Embryonic facial prominence (tissue), 1 donor: ENCODE measurements around the gene RALB.
"Not testable (repeated sequence)": the region's sequence is repeated elsewhere in the genome, so short reads cannot be mapped to it uniquely, and the experiment has no call there.

Experiments
- DNase-seq: peaks from one replicate; pipeline ENCODE4 v3.0.0-alpha.2; 2016; ENCODE audit errors: extremely low spot score

RALB gene

DNA sequence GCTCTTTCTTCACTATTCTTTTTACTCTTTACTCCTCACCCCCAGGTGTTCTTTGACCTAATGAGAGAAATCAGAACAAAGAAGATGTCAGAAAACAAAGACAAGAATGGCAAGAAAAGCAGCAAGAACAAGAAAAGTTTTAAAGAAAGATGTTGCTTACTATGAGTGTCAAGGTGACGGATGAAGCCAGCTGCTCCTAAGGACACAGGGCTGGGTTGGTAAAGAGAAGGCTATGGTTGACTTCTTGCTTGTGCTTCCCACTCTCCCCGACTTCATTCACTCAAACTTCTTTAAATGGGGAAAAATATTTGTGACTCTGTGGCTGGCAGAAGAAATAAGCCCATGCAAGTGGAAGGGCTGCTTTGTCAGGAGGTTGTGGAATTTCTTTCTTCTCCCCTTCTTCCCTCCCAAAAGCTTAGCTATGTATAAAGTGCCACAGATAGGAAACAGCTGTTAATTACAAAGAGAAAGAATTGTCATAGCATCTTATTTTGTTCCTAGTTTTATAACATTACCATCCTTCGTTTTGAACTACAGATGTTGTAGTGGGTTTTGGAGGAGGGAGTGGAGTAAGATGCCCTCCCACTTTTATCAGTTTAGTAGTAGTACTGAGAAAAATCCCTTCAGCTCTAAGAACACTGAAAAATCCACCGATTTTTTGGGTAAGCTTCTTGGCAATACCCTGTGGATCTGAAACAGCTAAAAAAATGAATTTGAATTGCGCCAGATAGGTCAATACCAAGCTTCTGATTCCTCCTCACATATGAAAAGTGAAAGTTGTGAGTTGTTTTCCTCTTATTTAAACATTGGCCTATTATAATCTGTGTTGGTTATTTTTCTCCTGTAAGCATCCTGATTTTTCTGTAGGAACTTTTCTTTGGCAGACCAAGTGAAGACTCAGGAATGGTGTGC is 40.7 kb downstream of the RALB start:
- DNase-seq = no peak

DNA sequence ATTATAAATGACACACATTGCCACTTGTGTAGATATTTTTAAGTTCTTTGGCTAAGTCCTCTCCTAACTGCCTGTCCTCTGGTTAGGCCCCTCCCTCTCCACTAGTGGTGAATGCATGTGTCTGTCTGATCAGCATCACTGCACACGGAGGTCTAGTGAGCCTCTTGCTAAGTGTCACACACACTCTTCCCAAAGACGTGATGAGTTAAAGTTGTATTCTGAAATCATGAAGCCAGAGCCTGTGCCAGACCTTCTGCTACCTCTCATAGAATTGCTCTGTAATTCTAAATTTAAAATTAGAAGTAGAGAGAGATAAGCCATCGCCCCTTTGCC is 41.3 kb downstream of the RALB start:
- no peak for DNase-seq

DNA sequence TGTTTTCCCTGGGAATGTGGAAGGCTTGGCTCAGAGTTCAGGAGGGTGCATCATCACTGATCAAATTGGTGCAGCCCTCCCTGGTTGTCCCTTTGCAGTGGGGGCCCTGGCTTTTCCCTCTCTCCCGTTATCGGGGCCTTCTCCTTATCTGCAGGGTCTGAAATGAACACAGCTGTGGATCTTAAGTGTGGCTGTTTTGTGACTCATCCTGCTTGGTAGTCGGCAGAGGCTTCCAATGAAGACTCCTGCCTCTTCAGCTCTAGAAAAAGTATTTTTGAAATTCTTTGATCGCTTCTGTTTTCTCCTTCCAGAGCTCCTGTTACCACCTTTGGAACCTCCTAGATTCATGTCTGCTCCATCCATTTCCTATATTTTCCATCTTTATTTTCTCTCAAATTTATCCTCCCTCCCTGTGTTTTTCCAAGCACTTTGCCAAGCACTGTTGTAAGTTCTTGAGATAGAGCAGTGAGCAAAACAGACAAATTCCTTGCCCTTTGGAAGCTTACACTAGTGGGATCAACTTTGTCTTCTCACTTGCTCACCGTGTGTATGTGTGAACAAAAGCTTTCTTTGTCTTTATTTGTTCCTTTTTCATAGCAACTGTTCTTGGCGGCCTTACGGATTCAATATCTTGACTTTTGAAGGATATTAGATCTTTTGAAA is 45.7 kb downstream of the RALB start:
- no peak for DNase-seq

DNA sequence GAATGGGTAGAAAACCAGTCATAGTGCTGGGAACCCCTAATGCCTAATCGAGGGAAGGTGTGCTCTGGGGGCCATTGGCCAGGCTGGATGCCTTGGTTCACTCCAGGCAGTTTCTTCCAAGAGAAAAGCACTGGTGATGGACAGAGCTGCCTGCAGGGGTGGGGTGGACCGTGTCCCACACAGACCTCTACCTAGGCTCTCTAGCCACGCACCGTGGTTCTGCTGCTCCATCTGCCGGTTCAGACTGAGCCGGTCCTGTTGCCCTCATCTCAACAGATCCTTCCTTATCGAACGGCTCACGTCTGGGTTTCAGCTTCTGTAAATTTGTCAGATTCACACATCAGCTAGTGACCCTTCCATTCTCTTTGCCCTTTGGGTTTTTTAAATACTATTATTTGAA is 46.4 kb downstream of the RALB start:
- no peak for DNase-seq

DNA sequence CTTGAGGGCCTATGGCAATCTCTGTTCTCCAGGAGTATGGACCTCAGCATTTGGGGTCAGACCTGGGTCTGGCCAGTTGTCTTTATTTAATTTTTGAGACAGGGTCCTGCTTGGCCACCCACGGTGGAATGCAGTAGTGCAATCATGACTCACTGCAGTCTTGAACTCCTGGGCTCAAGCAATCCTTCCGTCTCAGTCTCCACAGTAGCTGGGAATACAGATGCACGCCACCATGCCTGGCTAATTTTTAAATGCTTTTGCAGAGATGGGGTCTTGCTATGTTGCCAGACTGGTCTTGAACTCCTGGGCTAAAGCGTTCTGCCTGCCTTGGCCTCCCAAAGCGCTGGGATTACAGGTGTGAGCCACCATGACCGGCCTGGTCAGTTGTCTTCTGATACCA is 46.9 kb downstream of the RALB start:
- DNase-seq = no peak

DNA sequence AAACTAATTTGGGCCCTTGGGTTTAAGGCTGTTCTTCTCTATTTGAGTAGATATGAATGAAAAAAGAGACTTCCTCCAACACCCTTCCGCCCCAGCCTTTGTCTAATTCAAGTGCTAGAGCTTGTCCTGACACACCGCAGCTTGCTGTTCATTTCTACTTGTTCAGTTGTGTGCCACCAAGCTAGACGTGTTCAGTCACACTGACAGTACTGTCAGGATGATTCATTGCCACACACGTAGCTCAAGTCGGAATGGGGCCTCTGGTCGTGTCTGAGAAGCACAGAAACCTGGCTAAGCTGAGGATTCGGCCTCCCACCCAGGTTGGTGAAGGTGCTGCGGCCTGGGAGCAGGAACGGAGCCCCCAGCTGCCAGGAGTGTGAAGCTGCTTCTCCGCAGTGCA is 47.7 kb downstream of the RALB start:
- no peak for DNase-seq

DNA sequence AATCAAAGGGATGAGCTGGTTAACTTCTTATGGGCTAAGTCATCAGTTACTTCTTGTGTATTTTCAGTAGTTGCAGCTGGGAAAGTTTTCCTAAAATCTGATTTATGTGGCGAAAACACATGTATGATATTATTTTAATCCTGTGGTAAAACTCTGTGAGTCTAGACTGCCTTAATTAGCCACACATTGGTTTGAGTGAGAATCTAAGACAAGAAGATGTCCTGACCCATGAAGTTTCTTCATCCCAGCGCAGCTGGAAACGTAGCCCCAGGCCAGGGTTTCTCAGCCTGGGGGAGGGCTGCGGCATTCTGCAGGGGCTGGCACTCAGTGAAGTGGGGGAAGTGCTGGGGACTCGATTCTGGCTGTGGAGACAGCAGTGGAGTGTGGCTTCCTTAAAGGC is 48.6 kb downstream of the RALB start:
- DNase-seq = no peak

DNA sequence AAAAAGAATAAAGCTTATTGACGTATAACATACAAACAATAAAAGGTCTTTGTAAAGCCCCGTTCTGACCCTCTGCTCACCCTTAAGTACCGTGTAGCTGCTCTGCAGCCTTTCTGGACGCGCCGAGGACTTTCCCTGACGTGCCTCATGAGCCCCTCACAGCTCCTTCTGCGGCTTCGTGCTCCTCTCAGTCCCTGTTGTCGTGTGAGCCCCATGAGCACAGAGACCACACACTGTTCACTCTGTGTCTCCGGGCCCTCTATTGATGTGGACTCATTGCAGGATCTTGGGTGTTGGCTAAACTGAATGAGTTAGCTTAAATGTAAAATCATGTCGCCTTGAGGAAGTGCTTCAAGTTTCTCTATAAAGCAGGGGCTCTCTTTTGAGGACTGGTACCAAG is 49.6 kb downstream of the RALB start:
- no peak for DNase-seq

DNA sequence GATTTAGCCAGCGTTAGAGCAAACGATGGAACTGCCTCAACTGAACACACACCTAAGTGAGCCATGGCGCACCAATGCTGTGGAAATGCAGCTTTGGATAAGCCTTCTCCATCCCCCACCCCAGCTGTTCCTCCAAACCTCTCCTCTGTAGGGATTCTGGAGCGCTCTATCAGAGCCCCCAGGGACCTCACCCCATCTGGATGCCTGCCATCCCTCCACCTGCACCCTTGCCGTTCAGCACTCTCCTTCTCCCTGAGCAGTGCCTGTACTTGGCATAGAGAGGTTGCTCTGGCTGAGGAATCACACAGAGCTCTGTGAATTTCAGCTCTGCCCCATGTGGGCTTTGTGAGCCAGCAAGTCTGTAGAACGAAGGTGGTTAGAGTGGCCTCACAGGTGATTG is 50.5 kb downstream of the RALB start:
- no peak for DNase-seq

DNA sequence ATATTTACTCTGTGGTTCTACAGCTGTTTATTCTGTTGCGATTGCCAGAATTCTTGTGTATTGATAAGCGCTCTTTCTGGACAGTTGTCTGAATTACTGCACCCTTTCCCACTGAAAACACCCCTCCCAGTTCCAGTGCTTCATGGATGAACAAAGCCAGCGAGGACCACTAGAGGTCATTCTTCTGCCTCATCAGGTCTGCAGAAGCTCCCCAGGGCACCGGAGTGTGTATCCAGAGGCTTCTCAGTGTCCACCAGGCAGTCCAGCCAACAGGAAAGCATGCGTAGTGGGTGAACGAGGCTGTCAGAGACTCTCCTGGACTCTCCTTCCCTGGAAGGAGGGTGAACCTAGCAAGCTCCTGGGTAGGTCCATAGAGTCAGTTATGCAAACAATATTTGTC is 52.6 kb downstream of the RALB start:
- no peak for DNase-seq

DNA sequence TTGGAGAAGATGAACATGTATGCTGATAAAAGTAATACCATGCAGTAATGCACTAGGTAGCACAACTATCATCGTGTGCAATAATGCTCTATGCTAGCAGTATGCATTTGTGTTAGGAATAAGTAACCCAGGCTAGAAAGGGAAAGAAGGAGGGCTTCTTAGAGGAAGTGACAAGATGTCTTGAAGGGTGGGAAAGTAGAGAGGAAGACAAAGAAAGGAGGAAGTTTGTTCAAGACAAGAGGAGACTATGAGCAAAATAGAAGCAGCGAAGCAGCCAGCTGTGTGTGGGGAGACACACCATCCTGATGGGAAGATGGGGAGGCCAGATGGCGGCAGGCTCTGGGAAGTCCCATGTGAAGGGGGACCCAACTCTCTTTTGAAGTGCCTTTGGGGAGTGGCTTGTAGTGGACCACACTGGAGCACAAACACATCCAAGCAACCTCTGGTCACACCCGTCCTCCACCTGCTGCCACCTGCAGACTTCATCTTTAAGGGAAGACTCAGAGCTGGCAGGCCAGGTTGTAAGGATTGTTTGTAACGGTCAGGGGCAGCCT is 53.4 kb downstream of the RALB start:
- no peak for DNase-seq

DNA sequence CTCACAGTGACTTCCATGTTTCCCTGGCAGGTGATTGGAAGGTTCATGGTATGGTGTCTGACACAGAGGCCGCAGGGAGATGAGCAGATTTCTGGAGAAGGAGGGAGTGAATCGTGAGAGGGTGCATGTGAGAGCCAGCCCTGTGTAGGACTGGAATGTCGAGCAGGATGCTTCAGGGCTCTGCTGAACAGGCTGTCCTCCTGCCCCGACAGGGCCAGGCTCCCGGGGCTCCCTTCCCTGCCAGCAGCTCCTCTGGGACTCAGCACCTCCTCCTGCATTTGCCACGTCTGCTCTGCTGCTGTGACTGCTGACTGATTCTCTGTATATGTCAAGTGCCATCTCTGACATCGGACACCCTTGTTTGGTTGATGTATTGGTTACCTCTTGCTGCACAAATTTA is 54.8 kb downstream of the RALB start:
- DNase-seq = no peak

DNA sequence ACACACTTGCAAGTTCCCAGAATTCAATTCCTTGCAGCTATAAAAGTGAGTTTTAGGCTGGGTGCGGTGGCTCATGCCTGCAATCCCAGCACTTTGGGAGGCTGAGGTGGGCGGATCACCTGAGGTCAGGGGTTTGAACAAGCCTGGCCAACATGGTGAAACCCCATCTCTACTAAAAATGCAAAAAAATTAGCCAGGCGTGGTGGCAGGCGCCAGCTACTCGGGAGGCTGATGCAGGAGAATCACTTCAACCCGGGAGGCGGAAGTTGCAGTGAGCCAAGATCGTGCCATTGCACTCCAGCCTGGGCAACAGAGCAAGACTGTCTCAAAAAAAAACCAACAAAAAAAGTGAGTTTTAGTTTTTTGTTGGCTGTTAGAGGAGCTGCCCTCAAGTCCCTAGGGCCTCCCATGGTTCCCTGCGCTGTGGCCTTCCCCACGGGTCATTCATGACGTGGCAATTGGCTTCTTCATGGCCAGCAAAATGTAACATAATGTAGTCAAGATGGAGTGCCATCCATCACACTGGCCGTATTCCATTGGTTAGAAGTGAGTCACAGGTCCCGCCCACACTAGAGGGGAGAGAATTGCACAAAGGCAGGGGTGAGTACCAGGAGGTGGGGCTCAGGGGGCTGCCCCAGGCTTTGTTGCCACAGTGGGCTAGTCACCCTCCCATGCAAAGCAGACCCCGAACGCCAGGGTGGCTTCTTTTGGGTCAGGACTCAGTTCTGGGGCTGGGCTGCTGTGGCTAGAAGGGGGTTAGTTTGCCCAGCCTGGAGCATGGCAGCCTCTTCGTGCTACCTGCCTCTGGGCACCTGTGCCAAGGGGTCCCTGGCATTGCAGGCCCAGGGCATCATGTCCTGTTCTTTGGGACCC is 55.6 kb downstream of the RALB start:
- no peak for DNase-seq

DNA sequence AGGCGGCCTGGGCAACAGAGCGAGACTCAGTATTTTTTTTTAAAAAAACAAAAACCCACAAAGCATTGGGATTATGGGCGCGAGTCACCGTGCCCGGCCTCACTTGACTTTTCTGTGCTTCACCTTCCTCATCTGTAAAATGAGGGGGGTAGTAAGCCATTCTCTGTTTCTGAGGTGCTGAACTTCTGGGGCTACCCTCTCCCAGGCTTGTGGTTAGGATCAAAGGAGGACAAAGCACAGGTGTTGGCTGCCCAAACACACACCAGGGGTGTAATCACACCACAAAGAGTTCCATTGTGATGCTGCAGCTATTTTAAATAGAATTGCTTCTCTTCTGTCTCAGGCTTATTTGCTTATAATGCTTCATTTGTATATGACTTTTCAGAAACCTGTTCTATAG is 57.5 kb downstream of the RALB start:
- DNase-seq = no peak

DNA sequence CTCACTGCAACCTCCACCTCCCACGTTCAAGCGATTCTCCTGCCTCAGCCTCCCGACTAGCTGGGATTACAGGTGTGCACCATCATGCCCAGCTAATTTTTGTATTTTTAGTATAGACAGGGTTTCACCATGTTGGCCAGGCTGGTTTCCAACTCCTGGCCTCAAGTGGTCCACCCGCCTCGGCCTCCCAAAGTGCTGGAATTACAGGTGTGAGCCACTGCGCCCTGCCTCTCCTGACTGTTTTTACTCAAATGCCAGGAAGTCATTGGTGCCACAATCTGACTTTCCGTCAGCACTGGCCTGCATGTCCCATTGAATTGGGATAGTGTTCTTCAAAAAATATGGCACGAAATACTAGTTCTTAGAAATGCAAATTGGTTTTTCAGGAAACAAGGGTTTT is 58.2 kb downstream of the RALB start:
- not testable (repeated sequence) for DNase-seq

DNA sequence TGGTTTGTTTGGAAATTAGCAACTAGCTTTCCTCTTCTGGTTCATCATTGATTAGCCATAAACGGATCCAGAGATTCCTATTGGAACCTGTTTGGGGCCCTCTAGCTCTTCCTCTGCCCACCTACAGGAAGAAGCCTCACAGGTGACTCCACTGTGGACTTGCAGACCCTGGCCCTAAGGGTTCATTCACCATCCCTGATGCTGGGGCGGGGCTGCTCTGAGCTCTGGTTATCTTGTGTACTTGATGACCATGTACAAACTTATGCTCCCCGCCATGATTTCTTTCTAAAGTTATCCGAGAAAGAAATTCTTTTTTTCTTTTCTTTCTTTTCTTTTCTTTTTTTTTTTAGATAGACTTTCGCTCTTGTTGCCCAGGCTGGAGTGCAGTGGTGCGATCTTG is 59.4 kb downstream of the RALB start:
- no peak for DNase-seq

DNA sequence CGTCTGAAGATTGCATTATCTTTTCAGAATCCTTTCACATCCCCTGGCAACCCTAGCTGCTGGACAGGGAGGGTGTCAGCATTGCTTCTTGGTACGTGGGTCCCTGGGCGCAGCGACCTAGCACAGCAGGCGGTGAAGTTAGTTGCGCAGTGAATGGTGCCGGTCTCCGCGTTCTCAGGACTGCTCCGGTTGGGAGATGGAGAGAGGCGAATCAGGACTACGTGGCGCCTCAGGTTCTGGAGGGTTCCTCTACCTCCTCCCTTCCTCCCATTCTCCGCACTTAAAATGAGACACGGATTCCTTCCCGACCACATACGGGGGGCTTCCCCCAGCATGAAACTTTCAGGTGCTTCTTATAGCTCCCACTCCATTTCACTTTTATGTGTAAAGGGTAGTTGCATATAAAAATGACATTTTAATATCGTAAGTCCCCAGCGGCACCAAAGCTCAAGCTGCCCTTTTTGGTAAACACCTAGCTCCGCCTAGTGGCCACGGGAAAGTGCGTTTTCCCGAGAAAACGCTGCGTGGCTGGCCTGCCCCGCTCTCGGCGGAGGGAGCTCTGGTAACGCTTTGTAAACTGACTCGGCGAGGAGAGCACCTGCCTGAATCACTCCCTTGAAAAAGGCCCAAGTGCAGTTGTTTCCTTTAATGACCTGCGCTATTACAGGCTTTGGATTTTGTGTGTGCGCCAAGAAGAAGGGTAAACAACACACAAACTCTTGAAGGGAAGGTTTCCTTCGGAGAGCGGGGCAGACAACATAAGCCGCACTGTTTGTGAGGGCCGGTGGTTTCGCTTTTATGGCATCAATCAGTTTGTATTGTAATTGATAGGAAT is 60.4 kb downstream of the RALB start:
- DNase-seq = peak; percentile 75

DNA sequence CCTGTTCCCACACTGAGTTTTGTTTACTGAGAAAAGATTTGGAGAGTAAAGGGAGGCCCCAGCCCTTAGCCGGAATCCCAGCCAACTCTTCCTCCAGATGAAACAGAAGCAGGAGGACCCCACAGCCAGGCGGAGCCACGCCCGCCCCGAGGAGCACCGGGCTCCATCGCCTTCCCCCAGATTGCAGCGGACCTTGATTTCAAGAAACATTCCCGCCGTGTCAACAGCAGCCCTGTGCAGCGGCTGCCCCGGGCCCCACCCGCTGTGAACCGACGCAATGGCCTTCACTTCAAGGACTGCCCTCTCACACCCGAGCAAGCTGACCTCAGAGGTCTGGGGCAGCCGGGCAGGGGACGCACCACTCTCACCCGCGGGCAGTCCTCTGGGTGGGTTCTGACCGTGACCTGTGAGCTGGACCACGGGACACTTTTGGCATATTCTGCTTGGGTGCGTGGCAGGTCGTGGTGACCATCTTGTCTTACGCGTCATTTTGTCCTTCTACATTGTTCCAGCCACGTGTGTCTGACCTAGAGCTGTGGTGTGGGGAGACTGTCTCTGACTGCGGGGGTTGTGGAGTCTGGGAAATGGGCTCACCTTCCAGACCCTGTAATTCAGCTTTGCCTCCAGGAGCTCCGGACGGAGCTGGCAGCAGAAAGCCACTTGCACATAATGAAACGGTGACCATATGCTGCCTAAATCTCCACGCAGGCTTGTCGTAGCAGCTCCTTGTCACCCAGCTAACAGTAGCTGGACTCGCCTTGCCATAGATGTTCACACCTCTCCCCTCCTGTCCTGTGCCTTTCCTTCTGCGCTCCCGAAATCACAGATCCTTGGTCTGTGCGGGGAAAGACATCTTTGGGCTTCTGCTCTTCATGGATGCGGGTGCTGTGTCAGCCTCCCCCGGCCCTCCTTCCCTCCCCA is 61.3 kb downstream of the RALB start:
- DNase-seq = no peak

DNA sequence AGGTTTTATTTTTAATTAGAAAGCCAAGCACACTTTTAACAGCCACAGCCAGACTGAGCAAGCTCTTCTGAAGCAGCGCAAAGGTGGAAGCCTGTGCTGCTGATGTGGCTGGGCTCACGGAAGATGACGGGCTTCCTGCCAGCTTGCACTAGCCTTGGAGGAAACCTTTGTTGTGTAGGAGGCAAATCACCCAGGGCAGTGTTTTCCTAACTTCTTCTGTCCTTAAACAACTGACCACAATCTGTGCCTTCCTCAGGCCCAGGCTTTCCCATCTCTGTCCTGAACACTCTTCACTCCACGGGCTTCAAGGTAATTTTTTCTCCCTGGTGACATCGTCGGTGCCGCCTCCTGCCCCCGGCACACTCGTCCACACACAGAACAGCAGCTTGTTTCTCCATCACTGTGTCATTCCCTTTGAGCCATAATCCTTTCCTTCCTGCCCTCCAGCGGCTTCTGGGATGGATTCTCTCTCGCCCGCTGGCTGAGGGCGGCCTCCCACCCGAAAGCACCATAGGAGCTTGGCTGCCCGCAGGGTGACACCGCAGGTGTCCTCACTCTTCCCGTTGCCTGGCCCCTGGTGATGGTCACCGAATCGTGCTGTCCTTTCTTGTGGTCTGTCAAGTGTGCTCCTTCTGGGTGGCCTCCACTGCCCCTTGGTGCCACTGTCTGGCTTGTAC is 62.2 kb downstream of the RALB start:
- no peak for DNase-seq
